A204.1 (cell line): Measurements from ENCODE around the gene RCC2.
"Not testable (repeated sequence)": the region's sequence is repeated elsewhere in the genome, so short reads cannot be mapped to it uniquely, and the experiment has no call there.

Experiments
- FAIRE-seq: peaks from 2 replicates; lab custom pipeline; 2012; peaks lifted over from hg19 to GRCh38; lab: Jason Lieb, UNC

Gene RCC2

GRCh38 chr1:17419626-17420328 is 19.7 kb downstream of the RCC2 start:
- no peak for FAIRE-seq

GRCh38 chr1:17416389-17416788 is 23.1 kb downstream of the RCC2 start:
- no peak for FAIRE-seq

GRCh38 chr1:17414022-17414421 is 25.5 kb downstream of the RCC2 start:
- FAIRE-seq = no peak

DNA sequence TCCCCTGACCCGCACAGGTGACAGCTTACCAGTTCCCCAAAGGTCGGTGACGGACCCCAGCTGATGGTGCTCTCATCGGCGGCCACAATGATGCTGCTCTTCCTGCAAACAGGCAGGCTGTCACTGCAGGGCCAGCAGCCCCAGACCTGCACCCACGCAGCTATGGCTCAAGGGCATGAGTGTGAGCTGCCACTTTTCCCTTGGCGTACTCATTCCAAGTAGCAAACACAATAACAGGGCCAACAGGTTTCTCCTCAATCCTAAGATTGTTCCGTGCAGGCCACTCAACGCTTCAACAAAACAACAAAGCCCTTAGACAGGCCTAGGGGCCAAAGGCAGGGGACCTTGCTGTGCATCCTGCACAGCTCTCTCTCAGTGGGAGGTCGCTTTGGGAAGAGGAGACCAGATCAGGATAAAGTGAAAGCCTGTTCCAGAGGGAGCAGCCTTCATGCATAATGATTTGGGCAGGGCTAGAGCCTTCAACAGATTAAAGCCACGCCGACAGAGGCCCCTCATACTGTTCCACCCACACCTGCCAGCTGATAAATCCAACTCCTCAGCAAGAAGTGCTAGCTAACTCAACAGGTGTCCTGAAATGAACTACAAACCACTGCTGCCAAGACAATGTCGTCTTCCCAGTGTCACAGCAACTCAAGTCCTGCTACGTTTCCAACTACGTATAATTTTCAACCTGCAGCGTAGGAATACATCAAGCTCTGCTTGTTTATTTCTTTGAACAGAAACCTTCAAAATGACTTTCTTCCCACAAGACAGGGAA is 27.2 kb downstream of the RCC2 start:
- FAIRE-seq = no peak

DNA sequence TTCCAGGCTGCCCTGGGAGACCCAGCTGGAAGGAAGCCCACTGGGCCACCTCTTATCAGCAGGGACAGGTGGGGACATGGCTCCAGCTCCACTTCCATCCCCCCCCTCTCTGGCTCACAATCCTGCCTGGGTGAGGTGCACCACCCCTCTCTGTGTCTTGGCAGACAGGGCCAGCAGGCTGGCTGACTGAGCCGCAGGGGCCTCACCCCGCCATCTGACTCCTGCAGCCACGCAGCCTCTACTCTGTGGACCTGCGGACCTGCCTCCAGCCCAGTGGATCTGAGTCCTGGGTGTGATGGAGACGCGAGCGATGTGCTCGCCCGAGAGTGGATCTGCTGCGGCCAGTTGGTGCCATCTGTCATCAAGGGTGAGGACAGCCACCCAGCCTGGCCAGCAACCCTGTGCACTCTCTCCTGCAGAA is 30.1 kb downstream of the RCC2 start:
- no peak for FAIRE-seq

- FAIRE-seq = not testable (repeated sequence)
These were observed 31.5 kb downstream of the RCC2 start for GRCh38 chr1:17407786-17408514.

DNA sequence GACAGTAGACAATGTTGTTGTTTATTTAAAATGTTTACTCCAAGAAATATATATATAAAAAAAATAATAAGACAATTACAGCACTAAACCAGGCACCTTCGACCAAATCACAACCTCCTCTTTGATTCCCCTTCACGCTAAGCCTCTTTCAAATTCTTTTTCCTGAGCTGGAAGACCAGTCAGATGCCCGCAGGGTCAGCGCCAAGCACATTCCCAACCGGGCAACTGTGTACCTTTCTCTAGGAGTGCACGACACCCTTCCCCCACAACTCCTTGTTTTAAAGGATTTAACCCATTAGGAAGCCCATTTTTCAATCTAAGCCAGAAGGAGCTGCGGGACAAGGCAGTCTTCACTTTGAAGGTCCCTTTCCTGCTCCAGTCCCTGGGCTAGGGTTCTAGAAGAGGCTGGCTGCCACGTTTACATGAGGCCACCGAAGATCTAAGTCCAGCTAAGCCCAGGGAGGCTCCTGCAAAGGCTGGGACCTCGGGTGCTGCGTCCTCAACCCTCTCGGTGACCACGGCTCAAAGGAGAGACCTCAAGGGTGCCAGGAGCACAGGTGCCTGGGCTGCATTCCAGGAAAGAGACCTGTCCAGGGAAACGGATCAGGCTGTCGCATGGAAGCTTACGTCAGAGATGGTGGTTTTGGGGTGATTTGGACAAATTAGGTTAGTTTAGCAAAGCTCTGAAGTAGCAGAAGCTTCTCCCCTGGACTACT is 32.6 kb downstream of the RCC2 start:
- FAIRE-seq = not testable (repeated sequence)

DNA sequence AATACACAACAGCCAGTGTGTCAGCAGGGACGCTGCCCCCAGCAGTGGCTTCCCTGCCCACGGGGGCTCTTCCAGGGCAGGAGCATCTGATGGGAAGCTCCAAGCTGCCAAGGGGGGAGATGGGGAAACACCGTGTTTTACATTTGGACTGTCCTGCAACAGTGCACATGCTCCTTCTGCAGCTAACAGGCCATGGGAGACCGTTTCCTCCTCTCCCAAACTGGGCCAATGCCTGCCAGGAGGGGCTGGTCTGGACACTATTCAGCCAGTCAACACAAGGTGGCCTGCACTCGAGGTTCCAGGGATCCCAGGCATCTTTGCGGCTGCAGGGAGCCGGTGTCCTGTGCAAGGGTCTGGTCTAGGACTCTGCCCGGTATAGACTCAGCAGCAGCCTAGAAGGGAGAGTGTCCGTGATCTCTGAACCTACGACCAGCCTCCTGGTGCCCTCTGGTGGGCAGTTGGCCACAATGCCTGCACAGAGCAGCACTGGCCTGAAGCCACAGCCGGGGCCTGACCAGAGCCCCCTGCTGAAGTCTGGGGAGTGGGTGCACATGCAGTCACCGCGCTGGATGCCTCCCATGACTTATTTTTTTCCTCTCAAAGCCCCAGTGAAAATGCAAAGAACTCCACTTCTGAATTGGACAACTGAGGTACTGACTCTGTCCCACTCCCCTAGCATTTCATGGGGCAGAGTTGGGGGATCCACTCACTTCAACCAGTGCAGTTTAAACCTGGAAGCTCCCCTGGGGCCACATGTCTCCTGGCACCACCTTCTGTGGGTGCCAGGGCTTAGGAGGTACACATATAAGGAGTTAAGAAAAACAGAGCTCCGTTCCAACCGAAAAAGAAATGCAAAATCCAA is 33.3 kb downstream of the RCC2 start:
- no peak for FAIRE-seq

DNA sequence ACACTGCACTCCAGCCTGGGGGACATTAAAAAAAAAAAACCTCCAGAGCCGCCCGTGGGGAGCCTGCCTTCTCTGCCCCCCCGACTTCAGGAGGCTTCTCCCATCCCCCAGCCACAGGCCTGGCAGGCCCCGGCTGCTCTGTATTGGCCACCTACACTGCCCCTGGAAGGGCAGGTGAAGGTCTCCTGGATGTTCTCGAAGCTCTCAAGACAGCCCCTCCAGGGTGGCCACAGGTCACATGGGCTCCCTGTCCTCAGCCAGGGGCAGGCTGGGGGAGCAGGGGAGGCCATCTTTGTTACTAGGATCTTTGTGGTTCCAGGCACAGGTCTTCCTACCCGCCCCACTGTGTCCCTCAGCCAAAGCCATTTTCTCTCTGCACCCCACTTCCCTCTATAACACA is 34.7 kb downstream of the RCC2 start:
- no peak for FAIRE-seq

DNA sequence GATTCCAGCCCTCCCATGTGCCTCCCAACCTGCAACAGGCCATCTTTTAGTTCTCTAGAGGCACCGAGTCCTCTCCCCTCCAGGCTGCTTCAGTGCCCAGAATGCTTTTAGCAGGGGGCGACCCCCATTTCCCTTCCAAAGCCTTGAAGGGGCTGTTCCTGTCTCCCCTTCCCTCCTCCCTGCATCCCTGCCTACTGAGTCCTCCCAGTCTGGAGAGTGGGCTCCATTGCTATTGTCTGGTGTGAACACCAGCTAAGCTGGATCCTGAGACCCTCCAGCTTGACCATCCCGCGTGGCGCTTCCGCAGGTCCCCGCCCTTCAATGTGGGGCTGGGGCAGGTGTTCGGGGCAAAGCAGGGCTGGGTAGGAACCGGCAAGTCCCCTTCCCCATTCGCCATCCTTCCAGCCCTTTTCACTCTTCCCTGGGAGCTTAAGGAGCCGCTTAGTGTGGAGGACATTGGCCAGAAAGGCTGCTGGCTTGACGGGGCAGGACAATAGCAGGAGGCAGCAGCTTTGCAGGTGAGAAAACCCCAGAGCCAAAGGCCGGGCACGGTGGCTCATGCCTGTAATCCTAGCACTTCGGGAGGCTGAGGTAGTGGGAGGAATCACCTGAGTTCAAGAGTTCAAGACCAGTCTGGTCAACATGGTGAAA is 35.3 kb downstream of the RCC2 start:
- no peak for FAIRE-seq

DNA sequence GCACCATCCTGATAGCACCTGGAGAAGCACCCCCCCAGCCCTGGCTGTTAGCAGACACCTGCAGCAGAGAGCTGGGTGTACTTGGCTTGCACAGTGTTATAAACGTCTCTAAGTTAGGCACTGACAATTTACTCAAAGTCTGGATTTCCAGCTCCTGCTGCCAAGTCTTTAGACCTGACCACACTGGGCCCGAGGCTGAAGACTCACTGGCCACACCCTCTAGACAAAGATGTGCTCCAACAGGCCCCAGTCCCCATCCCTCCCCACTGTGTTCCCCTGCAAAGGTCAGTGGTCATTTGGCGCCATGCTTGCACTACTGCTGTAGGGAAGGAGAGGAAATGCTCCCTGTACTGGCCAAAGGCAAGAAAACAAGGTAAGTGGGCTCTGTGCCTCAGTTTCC is 36.4 kb downstream of the RCC2 start:
- FAIRE-seq = no peak

DNA sequence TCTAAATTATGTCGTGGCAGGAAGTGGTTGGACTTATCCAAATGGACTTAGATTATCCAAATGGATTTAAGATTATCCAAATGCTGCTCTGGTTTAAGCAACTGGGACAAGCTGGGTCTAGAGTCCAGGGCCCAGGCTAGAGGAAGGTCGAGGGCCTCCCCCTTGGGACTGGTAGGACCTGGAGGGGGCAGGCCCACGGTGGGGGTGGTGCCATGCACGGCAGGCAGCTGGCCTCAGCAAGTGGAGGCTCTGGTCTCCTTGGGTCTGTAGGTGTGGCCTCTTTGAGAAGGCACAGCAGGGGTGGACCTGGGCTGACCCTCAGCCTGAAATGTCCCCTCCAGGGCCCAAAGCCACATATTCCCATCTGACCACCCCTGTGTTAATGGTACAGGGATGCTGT is 37.6 kb downstream of the RCC2 start:
- no peak for FAIRE-seq

- no peak for FAIRE-seq
These were observed 38.6 kb downstream of the RCC2 start for GRCh38 chr1:17400725-17401341.

GRCh38 chr1:17397910-17398695 is 41.4 kb downstream of the RCC2 start:
- no peak for FAIRE-seq

DNA sequence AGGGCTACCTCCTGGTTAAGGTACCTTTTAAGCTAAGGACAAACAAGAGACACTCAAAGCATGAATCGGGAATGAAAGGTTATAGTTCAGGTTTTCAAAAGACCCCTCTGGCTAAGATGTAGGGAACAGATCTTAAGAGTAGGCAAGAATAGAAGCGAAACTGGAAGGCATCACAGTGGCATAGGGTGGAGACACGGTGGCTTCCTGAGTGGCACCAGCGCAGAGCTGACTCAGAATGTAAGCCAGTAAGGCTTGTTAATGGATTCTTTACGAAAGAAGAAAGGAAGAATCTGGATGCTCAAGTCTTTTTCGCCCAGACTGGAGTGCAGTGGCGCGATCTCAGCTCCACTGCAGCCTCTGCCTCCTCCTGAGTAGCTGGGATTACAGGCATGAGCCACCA is 46.2 kb downstream of the RCC2 start:
- FAIRE-seq = no peak

GRCh38 chr1:17392199-17392740 is 47.2 kb downstream of the RCC2 start:
- FAIRE-seq = no peak

- no peak for FAIRE-seq
These were observed 58.3 kb downstream of the RCC2 start for GRCh38 chr1:17381161-17381560.

DNA sequence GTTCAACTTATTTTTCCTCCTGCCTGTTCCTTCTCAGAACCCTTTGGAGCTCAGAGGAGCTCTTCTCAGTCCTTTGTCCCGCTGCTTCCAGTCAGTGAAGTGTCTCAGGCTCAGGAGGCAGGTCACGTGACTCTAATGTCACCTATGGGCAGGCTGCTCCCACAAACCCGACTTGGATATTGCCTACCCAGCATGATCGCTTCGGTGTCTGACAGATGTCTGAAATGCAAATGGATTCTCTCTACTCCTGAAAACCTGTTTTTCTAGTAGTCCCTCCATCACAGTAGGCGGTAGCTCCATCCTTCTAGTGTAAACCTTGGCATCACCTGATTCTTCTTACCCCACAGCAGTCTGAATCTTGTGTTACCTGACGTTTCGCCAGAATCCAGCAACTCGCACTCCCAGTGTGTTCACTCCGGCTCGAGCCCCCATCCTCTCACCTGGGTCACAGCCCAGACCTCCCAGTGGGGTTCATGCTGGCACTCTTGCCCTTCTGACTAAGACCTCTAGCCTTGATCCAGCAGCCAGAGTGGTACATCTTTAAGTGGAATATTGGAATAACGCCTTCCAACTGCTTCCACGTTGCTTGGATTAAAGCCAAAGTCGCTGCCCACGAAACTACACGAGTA is 62.0 kb downstream of the RCC2 start:
- FAIRE-seq = no peak

GRCh38 chr1:17375651-17376050 is 63.8 kb downstream of the RCC2 start:
- no peak for FAIRE-seq
